ENCODE data around the gene NCKAP5. TPM values are rescaled to one million over a fixed set of nuclear protein-coding genes. Genes with fewer than 3 reads are reported as not detected.

NCKAP5 gene
- total and polyA plus RNA-seq, 8 donors: 0.23 to 1.5 (median 0.44) TPM

DNA sequence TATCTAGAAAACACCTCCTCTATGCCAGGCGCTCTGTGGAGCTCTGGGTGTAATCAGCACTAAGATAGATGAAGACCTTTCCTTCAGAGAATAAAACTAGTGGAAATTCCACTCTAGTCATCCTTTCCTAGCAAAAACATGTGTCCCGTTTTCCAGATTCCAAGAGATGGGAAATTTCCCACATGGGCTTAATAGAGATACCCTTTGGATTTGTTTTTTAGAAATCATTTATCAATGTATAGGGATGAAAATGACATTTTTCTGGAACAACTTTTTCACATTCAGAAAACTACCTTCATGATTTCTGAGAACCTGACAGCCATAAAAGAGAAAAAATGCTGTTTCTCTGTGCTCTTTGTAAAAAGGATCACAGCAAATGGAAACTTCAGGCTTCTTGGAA is 152.1 kb downstream of the NCKAP5 start:
- Histone ChIP-seq H3K4me3 (no peak overlapping the region), H3K9me3 (no peaks in the 10 kb centered on the region), H3K36me3 (no peaks in the 10 kb centered on the region), H3K27ac (no peak overlapping the region), H3K27me3 (no peaks in the 10 kb centered on the region), H3K4me1 (no peaks in the 10 kb centered on the region)
- WGBS, 2 donors: 45 to 58% methylated on average over 2 of the region's 2 CpGs
- intact Hi-C loops (cut with DNase I): no loop called here
- no peak for DNase-seq
- no peak for FAIRE-seq
- ATAC-seq: no peak
- TF ChIP-seq, protein P1, sequence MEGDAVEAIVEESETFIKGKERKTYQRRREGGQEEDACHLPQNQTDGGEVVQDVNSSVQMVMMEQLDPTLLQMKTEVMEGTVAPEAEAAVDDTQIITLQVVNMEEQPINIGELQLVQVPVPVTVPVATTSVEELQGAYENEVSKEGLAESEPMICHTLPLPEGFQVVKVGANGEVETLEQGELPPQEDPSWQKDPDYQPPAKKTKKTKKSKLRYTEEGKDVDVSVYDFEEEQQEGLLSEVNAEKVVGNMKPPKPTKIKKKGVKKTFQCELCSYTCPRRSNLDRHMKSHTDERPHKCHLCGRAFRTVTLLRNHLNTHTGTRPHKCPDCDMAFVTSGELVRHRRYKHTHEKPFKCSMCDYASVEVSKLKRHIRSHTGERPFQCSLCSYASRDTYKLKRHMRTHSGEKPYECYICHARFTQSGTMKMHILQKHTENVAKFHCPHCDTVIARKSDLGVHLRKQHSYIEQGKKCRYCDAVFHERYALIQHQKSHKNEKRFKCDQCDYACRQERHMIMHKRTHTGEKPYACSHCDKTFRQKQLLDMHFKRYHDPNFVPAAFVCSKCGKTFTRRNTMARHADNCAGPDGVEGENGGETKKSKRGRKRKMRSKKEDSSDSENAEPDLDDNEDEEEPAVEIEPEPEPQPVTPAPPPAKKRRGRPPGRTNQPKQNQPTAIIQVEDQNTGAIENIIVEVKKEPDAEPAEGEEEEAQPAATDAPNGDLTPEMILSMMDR (IDR thresholded peaks at IDR 0.05): no peak

DNA sequence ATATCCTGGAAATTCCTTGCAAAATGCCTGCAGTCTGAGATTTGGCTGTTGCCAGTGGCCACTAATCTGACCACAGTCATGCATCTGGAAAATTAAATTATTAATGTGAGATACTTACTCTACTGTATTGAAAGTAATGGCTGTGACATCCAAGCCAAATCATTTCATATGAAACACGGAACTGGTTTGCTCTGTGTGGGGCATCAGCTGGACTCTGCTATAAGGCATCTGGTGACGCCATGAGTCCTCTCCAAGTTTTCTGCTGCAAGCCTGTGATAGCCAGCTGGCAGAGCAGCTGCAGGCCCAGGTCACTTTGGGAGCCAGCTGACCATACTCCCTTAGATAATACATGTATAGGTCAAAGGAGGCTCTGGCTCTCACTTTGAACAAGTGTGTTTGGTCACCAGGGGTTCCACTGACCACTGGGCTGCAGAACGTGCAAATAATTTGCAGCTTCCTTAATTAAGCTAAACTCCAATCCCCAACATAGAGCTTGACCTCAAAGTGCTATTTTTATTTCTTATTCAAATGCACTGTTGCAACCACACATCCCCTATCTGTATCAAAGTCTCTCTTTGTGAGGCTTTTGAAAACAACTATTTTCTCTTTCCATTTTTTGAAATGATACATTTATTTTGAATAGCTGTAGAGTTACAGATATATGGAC is 152.9 kb downstream of the NCKAP5 start:
- FAIRE-seq (no peak), DNase-seq (no peak), ATAC-seq (no peak)
- Histone ChIP-seq H3K36me3 (no peaks in the 10 kb centered on the region), H3K9me3 (no peaks in the 10 kb centered on the region), H3K4me3 (no peak overlapping the region), H3K27me3 (no peaks in the 10 kb centered on the region), H3K4me1 (no peaks in the 10 kb centered on the region), H3K27ac (no peak overlapping the region)
- WGBS, 2 donors: 71 to 85% methylated on average over 3 of the region's 3 CpGs
- TF ChIP-seq, protein P1 (IDR thresholded peaks at IDR 0.05): no peak
- intact Hi-C loops (cut with DNase I): no loop called here

DNA sequence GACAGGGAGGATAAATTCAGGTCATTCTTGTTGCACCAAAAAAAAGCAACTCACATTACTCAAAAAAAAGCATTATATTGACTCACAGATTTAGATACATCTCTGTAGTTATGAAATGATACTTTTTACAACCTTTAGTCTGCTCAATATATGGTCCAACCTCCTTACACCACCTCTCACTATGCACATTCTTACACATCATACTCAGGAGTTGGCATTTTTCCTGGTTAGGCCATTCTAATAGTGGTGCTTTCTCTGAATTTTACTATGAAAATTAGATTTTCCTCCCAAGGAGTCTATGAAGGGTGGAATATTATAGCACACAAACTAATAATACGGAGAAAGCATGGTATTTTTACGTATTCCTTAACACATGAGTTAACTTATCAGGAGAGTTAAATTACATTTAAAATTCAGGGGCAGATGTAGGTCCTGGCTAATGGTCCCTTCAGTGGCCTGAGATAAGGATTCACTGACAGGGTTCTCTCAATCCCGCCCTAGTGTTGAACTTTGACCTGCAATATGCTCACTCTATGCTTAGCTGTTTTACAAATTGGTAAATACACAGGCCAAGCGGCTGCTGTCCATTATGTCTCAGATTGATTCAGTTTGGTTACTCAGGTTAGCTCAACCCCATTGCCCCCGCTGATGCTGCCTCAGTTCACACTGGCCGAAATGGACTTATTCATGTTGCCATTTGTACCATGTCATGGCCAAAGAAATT is 153.6 kb downstream of the NCKAP5 start:
- DNase-seq (no peak), FAIRE-seq (no peak), ATAC-seq (no peak)
- no peaks in the 10 kb centered on the region for H3K27me3 ChIP-seq
- TF ChIP-seq, protein P1 (IDR thresholded peaks at IDR 0.05): no peak
- no peaks in the 10 kb centered on the region for H3K4me1 ChIP-seq
- no peak overlapping the region for H3K4me3 ChIP-seq
- intact Hi-C loops (cut with DNase I): no loop called here
- no peak overlapping the region for H3K27ac ChIP-seq
- H3K36me3 ChIP-seq: no peaks in the 10 kb centered on the region
- WGBS, 2 donors: 79 to 90% methylated on average over 6 of the region's 6 CpGs
- no peaks in the 10 kb centered on the region for H3K9me3 ChIP-seq

DNA sequence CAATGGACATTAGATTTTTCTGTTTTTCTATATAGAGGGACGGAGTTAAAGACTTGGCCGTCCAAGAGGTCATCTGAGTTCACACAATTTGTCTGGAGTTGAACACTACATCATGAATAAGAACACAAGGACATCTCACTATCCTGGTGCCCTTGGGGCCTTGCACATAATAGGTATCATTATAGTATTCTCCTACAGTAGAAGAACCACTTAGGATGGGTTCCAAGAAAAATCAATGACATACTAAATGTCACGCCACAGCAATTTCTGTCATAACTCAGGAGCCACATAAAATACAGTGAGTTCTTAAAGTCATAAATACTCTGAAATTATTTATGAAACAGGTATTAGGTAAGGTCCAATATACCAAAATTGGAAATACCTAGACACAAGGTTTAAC is 154.4 kb downstream of the NCKAP5 start:
- H3K27me3 ChIP-seq: no peaks in the 10 kb centered on the region
- intact Hi-C loops (cut with DNase I): no loop called here
- no peak for FAIRE-seq
- no peak for DNase-seq
- TF ChIP-seq, protein P1 (IDR thresholded peaks at IDR 0.05): no peak
- no peaks in the 10 kb centered on the region for H3K36me3 ChIP-seq
- no peak for ATAC-seq
- H3K4me3 ChIP-seq: no peak overlapping the region
- WGBS, 2 donors: 96 to 97% methylated on average over 3 of the region's 3 CpGs
- H3K27ac ChIP-seq: no peak overlapping the region
- H3K9me3 ChIP-seq: no peaks in the 10 kb centered on the region
- H3K4me1 ChIP-seq: no peaks in the 10 kb centered on the region

DNA sequence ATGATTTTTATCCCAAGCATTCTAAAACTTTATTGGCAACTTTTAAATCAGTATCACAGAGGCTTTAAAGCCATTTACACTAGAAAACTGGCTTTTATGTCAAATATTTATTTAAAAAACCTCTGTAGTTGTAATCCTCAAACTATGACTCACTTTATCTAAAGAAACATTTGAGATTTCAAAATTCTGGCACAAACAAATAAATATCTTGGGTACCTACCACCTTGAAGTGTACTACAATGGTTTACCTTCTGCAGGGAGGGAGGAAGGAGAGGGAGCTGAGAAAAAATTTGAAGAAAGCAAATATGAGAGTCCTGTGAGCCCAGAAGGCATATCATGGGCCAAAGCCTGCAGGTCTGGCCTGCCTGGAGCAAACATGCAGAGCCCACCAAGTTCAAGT is 155.6 kb downstream of the NCKAP5 start:
- FAIRE-seq (no peak), DNase-seq (no peak), ATAC-seq (no peak)
- TF ChIP-seq, protein P1 (IDR thresholded peaks at IDR 0.05): no peak
- H3K9me3 ChIP-seq: no peaks in the 10 kb centered on the region
- H3K4me3 ChIP-seq: no peak overlapping the region
- no peaks in the 10 kb centered on the region for H3K27me3 ChIP-seq
- no peaks in the 10 kb centered on the region for H3K4me1 ChIP-seq
- intact Hi-C loops (cut with DNase I): no loop called here
- no peaks in the 10 kb centered on the region for H3K36me3 ChIP-seq
- H3K27ac ChIP-seq: no peak overlapping the region

Data from pancreas (tissue), 10 donors.